Transverse colon (tissue), 4 donors: ENCODE measurements around the gene UBE2Z. TPM values are rescaled to one million over a fixed set of nuclear protein-coding genes. Genes with fewer than 3 reads are reported as not detected.

Experiments used
- DNase-seq: peaks from one replicate; pipeline ENCODE4 v3.0.0-alpha.2; 2019
- H3K27ac ChIP-seq, 4 donors: fragments of 200-600 bp; sonication (generic); 2 replicates each; pipeline ENCODE4 v1.5.1; 2016 to 2018; ENCODE audit warnings: inconsistent platforms in 4 of 4
- H3K27me3 ChIP-seq: fragments of 200-600 bp; sonication (generic); 2 replicates; pipeline ENCODE4 v1.5.1; 2017; ENCODE audit warnings: inconsistent platforms
- H3K36me3 ChIP-seq, 4 donors: fragments of 200-600 bp; sonication (generic); 2 replicates each; pipeline ENCODE4 v1.5.1; 2017 to 2019; ENCODE audit warnings: inconsistent platforms in 4 of 4
- H3K4me1 ChIP-seq, 4 donors: fragments of 200-600 bp; sonication (generic); 2 replicates each; pipeline ENCODE4 v1.5.1; 2017 to 2020; ENCODE audit warnings: inconsistent platforms in 4 of 4
- H3K4me3 ChIP-seq, 4 donors: fragments of 200-600 bp; sonication (generic); 1 replicate in 1 of 4; 2 replicates in 3 of 4; pipeline versions ENCODE4 v1.5.1 to v1.6.1; 2017 to 2019; ENCODE audit warnings: inconsistent platforms in 4 of 4
- H3K9me3 ChIP-seq, 2 donors: fragments of 200-600 bp; sonication (generic); 2 replicates each; pipeline ENCODE4 v1.5.1; 2017 to 2019; ENCODE audit warnings: inconsistent platforms in 2 of 2
- EP300 ChIP-seq: sonication (generic); formaldehyde crosslinking; IDR thresholded peaks from one replicate; pipeline ENCODE4 v1.6.1; 2017; ENCODE audit warnings: antibody characterized with exemption, low read depth
- POLR2A ChIP-seq: fragments of 450-650 bp; IDR thresholded peaks from one replicate; pipeline ENCODE4 v1.6.1; 2016; ENCODE audit warnings: antibody characterized with exemption, mild to moderate bottlenecking, moderate library complexity
- POLR2AphosphoS5 ChIP-seq, 3 donors: sonication (generic); formaldehyde crosslinking; IDR thresholded peaks; one replicate each; pipeline ENCODE4 v1.6.1; 2016; ENCODE audit warnings: antibody characterized with exemption in 3 of 3
- WGBS, 2 donors: methylation state at CpG; one replicate each; pipeline ENCODE4 v1.1.5; 2018; ENCODE audit warnings: low coverage in 1 of 2; 5-methylcytosine and 5-hydroxymethylcytosine counted together
- in situ Hi-C, 4 donors: fragments of 200-750 bp; cut with MboI; loops; one replicate each; pipeline versions ENCODE4 v1.15.0 to v1.15.1; 2017; ENCODE audit warnings: low sequenced_read_pairs in 3 of 4, low pct_ligation_motif_present in 1 of 4, low pct_unique_long_range_greater_than_20kb in 1 of 4
- intact Hi-C: fragments of 100-400 bp; cut with DNase I; formaldehyde crosslinking; loops from one replicate; pipeline ENCODE4 v1.15.1; 2023; ENCODE audit warnings: low total_unique reads
- total RNA-seq, 4 donors: library from RNA; depleted of rRNA; stranded (reverse); fragments of >200 nt; gene quantifications; one replicate each; pipeline ENCODE4 v1.1.0, GENCODE V29; 2016
- TF ChIP-seq, protein P1 (sequence below), 5 experiments: fragments of 200-600 bp in 3 of 5; fragments of 450-650 bp in 2 of 5; sonication (generic) in 3 of 5; IDR thresholded peaks; 1 replicate in 2 of 5; 2 replicates in 3 of 5; pipeline ENCODE4 v1.5.1; 2016 to 2017; ENCODE audit warnings: antibody characterized with exemption in 5 of 5, inconsistent platforms in 3 of 5, mild to moderate bottlenecking in 2 of 5, moderate library complexity in 1 of 5

Gene UBE2Z
- total RNA-seq, 4 donors from 2014 or later = 33.2 to 70.8 (median 47.6) TPM

DNA sequence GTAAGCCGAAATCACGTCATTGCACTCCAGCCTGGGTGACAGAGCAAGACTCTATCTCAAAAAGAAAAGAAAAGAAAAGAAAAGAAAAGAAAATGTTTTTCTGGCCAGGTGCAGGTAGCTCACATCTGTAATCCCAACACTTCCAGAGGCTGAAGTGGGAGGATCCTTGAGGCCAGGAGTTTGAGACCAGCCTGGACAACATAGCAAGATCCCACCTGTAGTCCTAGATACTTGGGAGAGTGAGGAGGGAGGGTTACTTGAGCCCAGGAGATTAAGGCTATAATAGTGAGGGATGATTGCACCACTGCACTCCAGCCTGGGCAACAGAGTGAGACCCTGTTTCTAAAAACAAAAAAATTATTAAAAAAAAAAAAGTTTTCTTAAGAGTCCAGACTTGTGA is 18.1 kb upstream of the UBE2Z start:
- in situ Hi-C loops = no loop called here
- Histone ChIP-seq H3K27ac (no peak overlapping the region), H3K4me3 (no peak overlapping the region), H3K36me3 (peaks cover 0 to under 1% (median 0%) of the 10 kb centered on the region in 4 donors), H3K27me3 (no peaks in the 10 kb centered on the region), H3K9me3 (no peaks in the 10 kb centered on the region), H3K4me1 (peaks cover 8 to 25% (median 21%) of the 10 kb centered on the region in 4 donors)
- WGBS, 2 donors = 88 to 90% methylated on average over 2 of the region's 2 CpGs
- TF ChIP-seq POLR2AphosphoS5 (IDR thresholded peaks at IDR 0.05) = no peak
- intact Hi-C loops = no loop called here
- DNase-seq = no peak

DNA sequence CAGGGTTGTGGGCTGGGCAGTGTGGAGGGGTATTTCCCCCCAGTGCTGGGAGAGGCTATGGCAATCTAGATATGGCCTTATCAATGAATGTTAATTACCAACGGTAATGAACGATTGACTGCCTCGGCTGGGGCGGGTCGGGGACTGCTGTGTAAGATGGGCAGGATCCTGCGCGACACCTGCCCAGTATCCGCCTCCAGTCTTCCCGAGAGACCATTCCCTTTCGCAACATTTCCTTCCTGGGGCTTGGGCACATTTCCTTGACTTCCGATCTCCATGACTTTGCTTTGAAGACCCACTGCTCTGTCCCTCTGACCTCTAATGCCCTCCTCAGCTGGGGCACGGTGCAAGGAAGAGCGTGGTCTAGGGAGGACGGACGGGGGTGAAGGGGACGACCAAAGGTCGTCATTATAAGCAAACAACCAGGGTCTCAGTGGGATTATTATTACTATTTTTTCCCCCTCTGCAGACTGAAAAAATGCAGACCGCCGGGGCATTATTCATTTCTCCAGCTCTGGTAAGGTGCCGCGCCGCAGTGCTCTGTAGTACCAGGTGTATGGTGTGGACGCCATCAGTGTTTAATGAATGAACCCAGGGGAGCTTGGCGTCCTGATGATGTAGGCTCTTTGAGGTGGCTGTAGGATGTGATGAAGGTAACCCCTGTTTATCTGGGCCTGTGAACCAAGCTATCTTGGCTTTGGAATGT is 15.1 kb upstream of the UBE2Z start:
- DNase-seq = no peak
- Histone ChIP-seq H3K27me3 (no peaks in the 10 kb centered on the region), H3K36me3 (peaks cover 0 to 14% (median 0%) of the 10 kb centered on the region in 4 donors), H3K27ac (peak overlapping the region; percentile 84 to 92 (median 90)), H3K4me1 (peaks cover 8 to 33% (median 24%) of the 10 kb centered on the region in 4 donors), H3K9me3 (no peaks in the 10 kb centered on the region), H3K4me3 (peak overlapping the region; percentile 59 to 78 (median 74))
- TF ChIP-seq, protein P1, sequence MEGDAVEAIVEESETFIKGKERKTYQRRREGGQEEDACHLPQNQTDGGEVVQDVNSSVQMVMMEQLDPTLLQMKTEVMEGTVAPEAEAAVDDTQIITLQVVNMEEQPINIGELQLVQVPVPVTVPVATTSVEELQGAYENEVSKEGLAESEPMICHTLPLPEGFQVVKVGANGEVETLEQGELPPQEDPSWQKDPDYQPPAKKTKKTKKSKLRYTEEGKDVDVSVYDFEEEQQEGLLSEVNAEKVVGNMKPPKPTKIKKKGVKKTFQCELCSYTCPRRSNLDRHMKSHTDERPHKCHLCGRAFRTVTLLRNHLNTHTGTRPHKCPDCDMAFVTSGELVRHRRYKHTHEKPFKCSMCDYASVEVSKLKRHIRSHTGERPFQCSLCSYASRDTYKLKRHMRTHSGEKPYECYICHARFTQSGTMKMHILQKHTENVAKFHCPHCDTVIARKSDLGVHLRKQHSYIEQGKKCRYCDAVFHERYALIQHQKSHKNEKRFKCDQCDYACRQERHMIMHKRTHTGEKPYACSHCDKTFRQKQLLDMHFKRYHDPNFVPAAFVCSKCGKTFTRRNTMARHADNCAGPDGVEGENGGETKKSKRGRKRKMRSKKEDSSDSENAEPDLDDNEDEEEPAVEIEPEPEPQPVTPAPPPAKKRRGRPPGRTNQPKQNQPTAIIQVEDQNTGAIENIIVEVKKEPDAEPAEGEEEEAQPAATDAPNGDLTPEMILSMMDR (IDR thresholded peaks at IDR 0.05) = peak in 1 of 5 experiments; percentile 40
- no peak for TF ChIP-seq EP300
- in situ Hi-C loops = no loop called here
- intact Hi-C loops = no loop called here
- 1 to 2% methylated on average over 10 to 24 of the region's 24 CpGs for WGBS, 2 donors

DNA sequence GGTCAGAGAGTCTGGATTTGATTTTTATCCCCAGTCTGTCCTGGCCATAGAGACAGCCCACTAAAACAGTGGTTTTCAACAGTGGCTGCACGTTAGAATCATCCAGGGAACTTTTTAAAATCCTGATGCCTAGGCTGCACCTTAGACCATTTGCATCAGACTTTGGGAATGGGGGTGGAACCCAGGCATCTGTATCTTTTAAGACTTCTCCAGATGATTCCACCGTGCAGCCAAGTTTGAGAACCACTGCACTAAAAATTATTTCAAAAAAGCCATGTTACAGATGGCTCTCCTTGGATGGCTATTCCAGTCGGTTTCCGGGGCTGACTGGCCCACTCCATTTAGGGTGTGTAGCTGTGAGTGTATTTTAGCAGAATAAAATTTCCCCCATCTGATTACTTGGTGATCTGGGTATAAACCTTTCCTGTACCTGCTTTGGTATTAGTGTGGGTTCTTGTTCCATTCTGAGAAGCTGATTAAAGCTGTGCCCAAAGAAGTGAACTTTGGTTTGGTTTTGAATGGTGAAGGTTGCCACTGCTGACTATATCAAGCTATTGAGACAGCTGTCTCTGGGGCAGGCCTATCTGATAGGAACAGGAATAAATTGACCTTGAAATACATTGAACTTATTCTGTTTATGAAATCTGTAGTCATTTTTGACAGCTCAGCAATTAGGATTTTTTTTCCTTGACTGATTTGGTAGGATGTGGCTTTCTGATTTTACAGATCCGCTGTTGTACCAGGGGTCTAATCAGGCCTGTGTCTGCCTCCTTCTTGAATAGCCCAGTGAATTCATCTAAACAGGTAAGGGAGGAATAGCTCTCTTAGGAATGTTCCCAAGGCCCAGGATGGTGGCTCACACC is 14.3 kb upstream of the UBE2Z start:
- in situ Hi-C loops (no loop called here), intact Hi-C loops (no loop called here)
- Histone ChIP-seq H3K27ac (peak overlapping the region; percentile 84 to 92 (median 90)), H3K9me3 (no peaks in the 10 kb centered on the region), H3K27me3 (no peaks in the 10 kb centered on the region), H3K36me3 (peaks cover 0 to 14% (median 0%) of the 10 kb centered on the region in 4 donors), H3K4me1 (peaks cover 8 to 33% (median 24%) of the 10 kb centered on the region in 4 donors), H3K4me3 (peak overlapping the region in 3 of 4 donors; percentile 59 to 77 (median 70))
- no peak for DNase-seq
- TF ChIP-seq EP300 (no peak), POLR2A (no peak), POLR2AphosphoS5 (IDR thresholded peaks at IDR 0.05) (no peak)
- 38 to 50% methylated on average over 3 to 5 of the region's 5 CpGs for WGBS, 2 donors

DNA sequence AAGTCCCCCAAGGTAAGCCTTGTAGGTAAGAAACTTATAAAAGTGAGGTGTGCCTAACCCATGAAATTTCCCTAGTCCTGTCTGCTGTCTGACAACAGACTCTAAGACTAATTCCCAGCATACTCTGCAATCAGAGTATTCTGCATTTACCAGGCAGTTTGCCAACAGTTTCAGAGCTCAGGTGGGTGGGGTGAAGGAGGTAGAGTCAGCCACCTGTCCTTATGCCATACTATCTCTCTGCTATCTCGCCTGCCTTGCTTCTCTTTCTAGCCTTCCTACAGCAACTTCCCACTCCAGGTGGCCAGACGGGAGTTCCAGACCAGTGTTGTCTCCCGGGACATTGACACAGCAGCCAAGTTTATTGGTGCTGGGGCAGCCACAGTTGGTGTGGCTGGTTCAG is 13.3 kb upstream of the UBE2Z start:
- in situ Hi-C loops = no loop called here
- no peaks in the 10 kb centered on the region for H3K27me3 ChIP-seq
- H3K4me1 ChIP-seq = peaks cover 8 to 33% (median 24%) of the 10 kb centered on the region in 4 donors
- WGBS, 2 donors = 45 to 52% methylated on average over 2 to 3 of the region's 3 CpGs
- H3K9me3 ChIP-seq = no peaks in the 10 kb centered on the region
- no peak overlapping the region for H3K4me3 ChIP-seq
- TF ChIP-seq POLR2AphosphoS5 (IDR thresholded peaks at IDR 0.05) = peak in 1 of 3 donors; percentile 35
- TF ChIP-seq, protein P1 (IDR thresholded peaks at IDR 0.05) = no peak
- DNase-seq = peak; percentile 33
- peak overlapping the region; percentile 1 to 43 (median 22) for H3K27ac ChIP-seq
- intact Hi-C loops = no loop called here
- H3K36me3 ChIP-seq = peaks cover 0 to 14% (median 0%) of the 10 kb centered on the region in 4 donors

DNA sequence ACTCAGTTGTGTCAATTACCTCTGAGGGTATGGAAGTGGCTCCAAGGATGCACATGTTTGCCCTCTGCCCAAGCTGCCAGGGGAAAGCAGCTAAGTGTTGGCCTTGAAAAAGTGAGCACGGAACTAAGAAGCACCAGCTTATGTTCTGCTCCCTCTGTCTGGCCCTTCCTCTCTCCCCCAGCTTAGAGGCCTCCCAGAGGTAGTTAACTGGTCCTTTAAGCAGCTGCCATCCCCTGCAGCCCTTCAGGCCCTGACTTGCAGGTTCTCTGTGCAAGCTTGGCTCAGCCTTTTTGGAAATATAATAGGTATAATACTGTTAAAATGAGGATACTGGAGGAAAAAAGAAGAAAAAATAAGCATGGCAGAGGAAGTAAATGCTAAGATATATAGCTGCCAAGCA is 7.0 kb upstream of the UBE2Z start:
- no peak overlapping the region for H3K4me3 ChIP-seq
- TF ChIP-seq, protein P1 (IDR thresholded peaks at IDR 0.05) = no peak
- no peak for TF ChIP-seq POLR2A
- no peak for TF ChIP-seq POLR2AphosphoS5 (IDR thresholded peaks at IDR 0.05)
- TF ChIP-seq EP300 = no peak
- WGBS, 2 donors = 87% methylated on average over 1 of the region's 1 CpG; no CpG with 5 or more reads in 1 of the 2 donors
- in situ Hi-C loops = no loop called here
- intact Hi-C loops = no loop called here
- no peaks in the 10 kb centered on the region for H3K4me1 ChIP-seq
- DNase-seq = no peak
- no peaks in the 10 kb centered on the region for H3K27me3 ChIP-seq
- H3K36me3 ChIP-seq = peaks cover 0 to 2% (median 0%) of the 10 kb centered on the region in 4 donors
- H3K27ac ChIP-seq = no peak overlapping the region
- no peaks in the 10 kb centered on the region for H3K9me3 ChIP-seq
